GM12878 (cell line): ENCODE data around the gene SMTNL2. TPM values are rescaled to one million over a fixed set of nuclear protein-coding genes. Genes with fewer than 3 reads are reported as not detected.

Experiments used
- ATAC-seq: fragments of 200-7000 bp; cut with Tn5 transposase; 3 replicates; pipeline ENCODE4 v1.9.1; 2020; ENCODE audit warnings: mild to moderate bottlenecking, moderate library complexity
- BruUV-seq: library from RNA; stranded (reverse); fragments of 400-500 nt; replicated peaks from 2 replicates; lab custom pipeline; 2021; lab: Mats Ljungman, UMichigan
- CTCF ChIA-PET: fragments of 300-600 bp; sonication (Branson Sonifier 250); formaldehyde crosslinking; extraction: SDS; loops from one replicate; lab custom pipeline; 2021; ENCODE audit warnings: inconsistent platforms; lab: Yijun Ruan, JAX
- POLR2A ChIA-PET: fragments of 350-600 bp; formaldehyde crosslinking; extraction: SDS; loops from one replicate; lab custom pipeline; 2021; ENCODE audit warnings: inconsistent platforms; lab: Charles Lee
- RAD21 ChIA-PET: fragments of 300-600 bp; sonication (Branson Sonifier 250); formaldehyde crosslinking; loops from one replicate; lab custom pipeline; 2023; ENCODE audit warnings: antibody characterized with exemption; ENCODE audit not compliant: unreplicated experiment; lab: Charles Lee
- SMC1A ChIA-PET: fragments of 300-600 bp; sonication (Branson Sonifier 250); formaldehyde crosslinking; loops from one replicate; lab custom pipeline; 2023; ENCODE audit not compliant: unreplicated experiment, uncharacterized antibody; lab: Charles Lee
- DNase-seq: peaks from one replicate; pipeline ENCODE4 v3.0.0-alpha.2; 2011; ENCODE audit warnings: low read depth, low spot score
- FAIRE-seq: peaks from 3 replicates; lab custom pipeline; 2011; peaks lifted over from hg19 to GRCh38; lab: Jason Lieb, UNC
- H2AFZ ChIP-seq: 2 replicates; pipeline ENCODE4 v1.6.0; 2011; ENCODE audit warnings: low read depth, low read length, control low read depth; ENCODE audit not compliant: control insufficient read depth
- H3K27ac ChIP-seq: 2 replicates; pipeline ENCODE4 v1.5.1; 2011; ENCODE audit warnings: control low read depth; ENCODE audit not compliant: control insufficient read depth, insufficient read depth
- H3K27me3 ChIP-seq, 2 experiments: replicated peaks in 1 of 2; 2 replicates each; pipeline versions ENCODE4 v1.6.0 to v1.6.1; 2011; ENCODE audit warnings: low read length in 1 of 2; ENCODE audit not compliant: control insufficient read depth in 2 of 2, insufficient read depth in 2 of 2
- H3K36me3 ChIP-seq, 2 experiments: 2 replicates each; pipeline ENCODE4 v1.5.1; 2011; ENCODE audit warnings: low read length in 1 of 2; ENCODE audit not compliant: control insufficient read depth in 2 of 2, insufficient read depth in 2 of 2
- H3K4me1 ChIP-seq: 2 replicates; pipeline ENCODE4 v1.6.1; 2011; ENCODE audit warnings: mild to moderate bottlenecking, low read length, moderate library complexity, mixed read lengths; ENCODE audit not compliant: control insufficient read depth, insufficient read depth
- H3K4me2 ChIP-seq: 2 replicates; pipeline ENCODE4 v1.6.0; 2011; ENCODE audit warnings: control low read depth; ENCODE audit not compliant: control insufficient read depth, insufficient read depth
- H3K4me3 ChIP-seq: fragments of 200-600 bp; sonication (generic); 2 replicates; pipeline ENCODE4 v1.5.1; 2016
- H3K79me2 ChIP-seq: 2 replicates; pipeline ENCODE4 v1.6.0; 2011; ENCODE audit warnings: low read length; ENCODE audit not compliant: control insufficient read depth, insufficient read depth
- H3K9ac ChIP-seq: 2 replicates; pipeline ENCODE4 v1.8.0; 2011; ENCODE audit warnings: low read length, control low read depth, mixed read lengths; ENCODE audit not compliant: control insufficient read depth, insufficient read depth
- H3K9me3 ChIP-seq: replicated peaks from 3 replicates; pipeline ENCODE4 v1.5.1; 2011; ENCODE audit warnings: mild to moderate bottlenecking, low read length; ENCODE audit not compliant: control insufficient read depth, insufficient read depth
- H4K20me1 ChIP-seq: 2 replicates; pipeline ENCODE4 v1.6.0; 2011; ENCODE audit not compliant: control insufficient read depth, insufficient read depth
- CBFB ChIP-seq: IDR thresholded peaks from 2 replicates; pipeline ENCODE4 v1.6.1; 2016; ENCODE audit warnings: antibody characterized with exemption, low read depth
- EGR1 ChIP-seq, 2 experiments: IDR thresholded peaks; 1 replicate in 1 of 2; 2 replicates in 1 of 2; pipeline ENCODE4 v1.6.1; 2011 to 2012; ENCODE audit warnings: low read depth in 2 of 2, low read length in 2 of 2, borderline replicate concordance in 1 of 2, mild to moderate bottlenecking in 1 of 2, moderate library complexity in 1 of 2
- ESRRA ChIP-seq: IDR thresholded peaks from 2 replicates; pipeline ENCODE4 v1.6.1; 2012; ENCODE audit warnings: mild to moderate bottlenecking, low read length, improper control_type of control experiment
- ETV6 ChIP-seq, 2 experiments: fragments of 450-650 bp in 1 of 2; IDR thresholded peaks in 1 of 2; conservative IDR thresholded peaks in 1 of 2; 2 replicates each; pipeline ENCODE4 v1.6.1; 2014; ENCODE audit warnings: antibody characterized with exemption in 1 of 2, borderline replicate concordance in 1 of 2, low read depth in 1 of 2, mild to moderate bottlenecking in 1 of 2, moderate library complexity in 1 of 2
- GABPA ChIP-seq: IDR thresholded peaks from 2 replicates; pipeline ENCODE4 v1.6.1; 2014; ENCODE audit warnings: antibody characterized with exemption, low read depth, mild to moderate bottlenecking, inconsistent platforms
- IKZF1 ChIP-seq: fragments of 450-650 bp; conservative IDR thresholded peaks from 2 replicates; pipeline ENCODE4 v1.6.1; 2017; ENCODE audit warnings: antibody characterized with exemption, mild to moderate bottlenecking
- IKZF2 ChIP-seq, 2 experiments: fragments of 450-650 bp; IDR thresholded peaks; 2 replicates each; pipeline ENCODE4 v1.6.1; 2017; ENCODE audit warnings: mild to moderate bottlenecking in 2 of 2, moderate library complexity in 2 of 2
- JUNB ChIP-seq: IDR thresholded peaks from 2 replicates; pipeline ENCODE4 v1.6.1; 2016; ENCODE audit warnings: antibody characterized with exemption, mild to moderate bottlenecking
- MLLT1 ChIP-seq: fragments of 450-650 bp; IDR thresholded peaks from 2 replicates; pipeline ENCODE4 v1.6.1; 2016; ENCODE audit warnings: mild to moderate bottlenecking
- NBN ChIP-seq: fragments of 450-650 bp; IDR thresholded peaks from 2 replicates; pipeline ENCODE4 v1.6.1; 2016
- NFIC ChIP-seq: IDR thresholded peaks from 2 replicates; pipeline ENCODE4 v1.6.1; 2012; ENCODE audit warnings: low read depth, mild to moderate bottlenecking, inconsistent platforms, low read length, moderate library complexity
- PAX5 ChIP-seq: IDR thresholded peaks from 2 replicates; pipeline ENCODE4 v1.6.1; 2011; ENCODE audit warnings: low read depth, low read length, borderline replicate concordance
- RAD51 ChIP-seq: fragments of 450-650 bp; IDR thresholded peaks from 2 replicates; pipeline ENCODE4 v1.6.1; 2016; ENCODE audit warnings: moderate library complexity, mild to moderate bottlenecking, inconsistent platforms
- RUNX3 ChIP-seq: IDR thresholded peaks from 2 replicates; pipeline ENCODE4 v1.6.1; 2012; ENCODE audit warnings: low read length, inconsistent platforms
- SPI1 ChIP-seq: IDR thresholded peaks from 2 replicates; pipeline ENCODE4 v1.6.1; 2011; ENCODE audit warnings: low read depth, mild to moderate bottlenecking, low read length, moderate library complexity, borderline replicate concordance; ENCODE audit not compliant: insufficient read depth
- TARDBP ChIP-seq: IDR thresholded peaks from 2 replicates; pipeline ENCODE4 v1.6.1; 2016; ENCODE audit warnings: borderline replicate concordance
- TCF3 ChIP-seq: IDR thresholded peaks from 2 replicates; pipeline ENCODE4 v1.6.1; 2012; ENCODE audit warnings: low read depth, mild to moderate bottlenecking, low read length, borderline replicate concordance; ENCODE audit not compliant: insufficient read depth
- TCF7 ChIP-seq: IDR thresholded peaks from 2 replicates; pipeline ENCODE4 v1.6.1; 2014; ENCODE audit warnings: antibody characterized with exemption, borderline replicate concordance
- ZNF622 ChIP-seq: fragments of 450-650 bp; IDR thresholded peaks from 2 replicates; pipeline ENCODE4 v1.6.1; 2017; ENCODE audit warnings: mild to moderate bottlenecking, inconsistent platforms
- WGBS: methylation state at CpG from one replicate; pipeline ENCODE4 v1.1.6; 2016; ENCODE audit warnings: low lambda C conversion rate; ENCODE audit not compliant: insufficient replicate concordance, insufficient coverage; ENCODE audit errors: missing lambda C conversion rate; 5-methylcytosine and 5-hydroxymethylcytosine counted together
- in situ Hi-C: fragments of 300-500 bp; cut with MboI; formaldehyde crosslinking; loops from 9 replicates; pipeline ENCODE4 v1.14.3; 2018; ENCODE audit warnings: mixed read lengths
- intact Hi-C: fragments of 100-400 bp; cut with micrococcal nuclease; formaldehyde crosslinking; loops from one replicate; pipeline ENCODE4 v1.14.2; 2022; ENCODE audit not compliant: unreplicated experiment
- polyA plus RNA-seq, 11 experiments: library from polyadenylated mRNA; depleted of rRNA in 4 of 11; unstranded in 6 of 11; stranded (reverse) in 5 of 11; fragments of >200 nt; fragmentation: Nextera tagmentation in 4 of 11; fragmentation: Illumina TruSeq in 1 of 11; extraction: Ambion mirVana in 4 of 11; extraction: Trizol in 1 of 11; gene quantifications; 1 replicate in 1 of 11; 2 replicates in 10 of 11; pipeline versions ENCODE4 v1.2.1 to v1.2.3, GENCODE V29; 2011 to 2016; ENCODE audit warnings: inconsistent platforms in 2 of 11, missing spikeins in 2 of 11, low read depth in 1 of 11
- total RNA-seq, 4 experiments: library from RNA; depleted of rRNA in 3 of 4; stranded (reverse); fragments of >200 nt in 3 of 4; fragmentation: Illumina TruSeq in 1 of 4; extraction: Trizol in 1 of 4; gene quantifications; 2 replicates each; pipeline versions ENCODE4 v1.2.1 to v1.2.3, GENCODE V29; 2013 to 2021
- TF ChIP-seq, protein P1 (sequence below): IDR thresholded peaks from 2 replicates; pipeline ENCODE4 v1.6.1; 2012; ENCODE audit warnings: low read length, inconsistent platforms
- TF ChIP-seq, protein P2 (sequence below): fragments of 450-650 bp; IDR thresholded peaks from 2 replicates; pipeline ENCODE4 v1.6.1; 2017; ENCODE audit warnings: low read depth, mild to moderate bottlenecking, moderate library complexity

Gene SMTNL2
- total and polyA plus RNA-seq, 10 of the 15 experiments (the other 5 are each of a cell fraction or from before 2014, with no cell fraction given): not detected

- ChIA-PET CTCF (interaction anchor here (0.7 to 2.5 kb wide), 4 partner anchors 9 to 112 kb away, joined by 3 to 15 read pairs (median 7); no protein-coding TSS in a partner anchor), SMC1A (interaction anchor here (1.2 to 1.3 kb wide), 2 partner anchors 9 to 266 kb away, joined by 4 to 5 read pairs; partner anchors contain the start of gene CHRNE), POLR2A (no interaction called here), RAD21 (interaction anchor here (0.9 to 1.4 kb wide), 2 partner anchors 12 to 69 kb away, joined by 4 read pairs; no protein-coding TSS in a partner anchor)
- Histone ChIP-seq H3K27me3 (peaks cover 0 to 2% of the 10 kb centered on the region in 2 experiments; a peak in 2 of 4 replicates), H3K4me2 (peak overlapping the region; percentile 19), H3K4me1 (peaks cover 22% of the 10 kb centered on the region), H2AFZ (no peak overlapping the region), H3K27ac (no peak overlapping the region), H3K79me2 (no peaks in the 10 kb centered on the region), H3K9ac (no peak overlapping the region), H3K4me3 (no peak overlapping the region), H4K20me1 (no peaks in the 10 kb centered on the region), H3K36me3 (no peaks in the 10 kb centered on the region), H3K9me3 (no peaks in the 10 kb centered on the region)
- peak; percentile 88 for ATAC-seq
- WGBS: under 1% methylated on average over 10 of the region's 10 CpGs
- peak; percentile 97 for FAIRE-seq
- in situ Hi-C loops (no loop called here), intact Hi-C loops (no loop called here)
- DNase-seq: peak; percentile 64
- BruUV-seq: no TSS peak
- peak; percentile 75 to 88 for TF ChIP-seq IKZF2 (IDR thresholded peaks at IDR 0.05)
- peak; percentile 40; the same call in 1 of the 2 replicates for TF ChIP-seq NFIC
- TF ChIP-seq TCF7: no peak
- TF ChIP-seq RAD51: no peak
- 0 out of 3 replicates have a peak, but pooled peaks of 1 of the 2 experiments have one; percentile 26 for TF ChIP-seq EGR1 (IDR thresholded peaks at IDR 0.05; ENCODE audit: borderline replicate concordance in 1 of 2, low read depth in 2 of 2, low read length in 2 of 2)
- TF ChIP-seq ZNF622: no peak
- peak; percentile 45; the same call in 1 of the 2 replicates for TF ChIP-seq TCF3
- TF ChIP-seq IKZF1: peak; percentile 75
- 0 out of 2 replicates have a peak, but pooled peaks have one; percentile 26 for TF ChIP-seq CBFB
- TF ChIP-seq TARDBP: no peak
- 0 out of 2 replicates have a peak, but pooled peaks have one; percentile 28 for TF ChIP-seq MLLT1
- no peak for TF ChIP-seq ESRRA
- TF ChIP-seq RUNX3: peak; percentile 79
- TF ChIP-seq, protein P1, sequence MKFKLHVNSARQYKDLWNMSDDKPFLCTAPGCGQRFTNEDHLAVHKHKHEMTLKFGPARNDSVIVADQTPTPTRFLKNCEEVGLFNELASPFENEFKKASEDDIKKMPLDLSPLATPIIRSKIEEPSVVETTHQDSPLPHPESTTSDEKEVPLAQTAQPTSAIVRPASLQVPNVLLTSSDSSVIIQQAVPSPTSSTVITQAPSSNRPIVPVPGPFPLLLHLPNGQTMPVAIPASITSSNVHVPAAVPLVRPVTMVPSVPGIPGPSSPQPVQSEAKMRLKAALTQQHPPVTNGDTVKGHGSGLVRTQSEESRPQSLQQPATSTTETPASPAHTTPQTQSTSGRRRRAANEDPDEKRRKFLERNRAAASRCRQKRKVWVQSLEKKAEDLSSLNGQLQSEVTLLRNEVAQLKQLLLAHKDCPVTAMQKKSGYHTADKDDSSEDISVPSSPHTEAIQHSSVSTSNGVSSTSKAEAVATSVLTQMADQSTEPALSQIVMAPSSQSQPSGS: peak; percentile 38; the same call in 1 of the 2 replicates
- peak; percentile 87 for TF ChIP-seq SPI1
- 0 out of 2 replicates have a peak, but pooled peaks have one; percentile 8 for TF ChIP-seq PAX5
- peak; percentile 39; the same call in 1 of the 2 replicates for TF ChIP-seq JUNB
- peak in 1 of 2 experiments; percentile 95; a peak in 2 of 4 replicates for TF ChIP-seq ETV6 (conservative IDR thresholded peaks at IDR 0.05 in 1 of 2, IDR thresholded peaks at IDR 0.05 in 1 of 2; ENCODE audit: borderline replicate concordance in 1 of 2, low read depth in 1 of 2)
- TF ChIP-seq NBN: peak; percentile 61; the same call in 1 of the 2 replicates
- TF ChIP-seq, protein P2, sequence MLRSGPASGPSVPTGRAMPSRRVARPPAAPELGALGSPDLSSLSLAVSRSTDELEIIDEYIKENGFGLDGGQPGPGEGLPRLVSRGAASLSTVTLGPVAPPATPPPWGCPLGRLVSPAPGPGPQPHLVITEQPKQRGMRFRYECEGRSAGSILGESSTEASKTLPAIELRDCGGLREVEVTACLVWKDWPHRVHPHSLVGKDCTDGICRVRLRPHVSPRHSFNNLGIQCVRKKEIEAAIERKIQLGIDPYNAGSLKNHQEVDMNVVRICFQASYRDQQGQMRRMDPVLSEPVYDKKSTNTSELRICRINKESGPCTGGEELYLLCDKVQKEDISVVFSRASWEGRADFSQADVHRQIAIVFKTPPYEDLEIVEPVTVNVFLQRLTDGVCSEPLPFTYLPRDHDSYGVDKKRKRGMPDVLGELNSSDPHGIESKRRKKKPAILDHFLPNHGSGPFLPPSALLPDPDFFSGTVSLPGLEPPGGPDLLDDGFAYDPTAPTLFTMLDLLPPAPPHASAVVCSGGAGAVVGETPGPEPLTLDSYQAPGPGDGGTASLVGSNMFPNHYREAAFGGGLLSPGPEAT: peak; percentile 39; the same call in 1 of the 2 replicates
- TF ChIP-seq GABPA: no peak
Measured at GRCh38 chr17:4635823-4636375, 51.6 kb downstream of the SMTNL2 start.
